SK-N-SH treated with all-trans-retinoic acid at 6 μM for 48 hours (cell line): Measurements from ENCODE around the gene AP2B1.

Experiments used
- ATAC-seq: fragments of 200-7000 bp; cut with Tn5 transposase; 3 replicates; pipeline ENCODE4 v1.9.1; 2020; ENCODE audit warnings: mild to moderate bottlenecking, moderate library complexity
- ARNTL ChIP-seq: fragments of 450-650 bp; formaldehyde crosslinking; IDR thresholded peaks from 2 replicates; pipeline ENCODE4 v1.5.0; 2020; ENCODE audit warnings: low read depth, mild to moderate bottlenecking, moderate library complexity, borderline replicate concordance
- BACH2 ChIP-seq: fragments of 250-450 bp; sonication (Bioruptor Pico); IDR thresholded peaks from 2 replicates; pipeline ENCODE4 v1.9.0; 2021; ENCODE audit warnings: mild to moderate bottlenecking, borderline replicate concordance
- CSDC2 ChIP-seq: fragments of 250-450 bp; sonication (Bioruptor Pico); IDR thresholded peaks from 2 replicates; pipeline ENCODE4 v1.5.0; 2020; ENCODE audit warnings: mild to moderate bottlenecking, moderate library complexity
- ESRRG ChIP-seq: fragments of 250-450 bp; sonication (Bioruptor Pico); IDR thresholded peaks from 2 replicates; pipeline ENCODE4 v1.6.1; 2021; ENCODE audit warnings: mild to moderate bottlenecking
- GLIS3 ChIP-seq: fragments of 250-450 bp; sonication (Bioruptor Pico); IDR thresholded peaks from 2 replicates; pipeline ENCODE4 v1.5.0; 2020; ENCODE audit warnings: mild to moderate bottlenecking, moderate library complexity
- ISL1 ChIP-seq: fragments of 250-450 bp; sonication (Bioruptor Pico); IDR thresholded peaks from 2 replicates; pipeline ENCODE4 v2.1.2; 2022; ENCODE audit warnings: mild to moderate bottlenecking, moderate library complexity
- PPARA ChIP-seq: fragments of 250-450 bp; sonication (Bioruptor Pico); IDR thresholded peaks from 2 replicates; pipeline ENCODE4 v1.5.0; 2020; ENCODE audit warnings: mild to moderate bottlenecking, borderline replicate concordance
- SNAI2 ChIP-seq: fragments of 250-450 bp; sonication (Bioruptor Pico); IDR thresholded peaks from 2 replicates; pipeline ENCODE4 v1.5.0; 2020; ENCODE audit warnings: mild to moderate bottlenecking, moderate library complexity
- TCF4 ChIP-seq: fragments of 250-450 bp; sonication (Bioruptor Pico); IDR thresholded peaks from 2 replicates; pipeline ENCODE4 v1.8.0; 2021; ENCODE audit warnings: mild to moderate bottlenecking, moderate library complexity, borderline replicate concordance
- TSHZ2 ChIP-seq: fragments of 250-450 bp; sonication (Bioruptor Pico); IDR thresholded peaks from 2 replicates; pipeline ENCODE4 v1.5.0; 2020; ENCODE audit warnings: mild to moderate bottlenecking, moderate library complexity
- ZC3H10 ChIP-seq: fragments of 250-450 bp; sonication (Bioruptor Pico); IDR thresholded peaks from 2 replicates; pipeline ENCODE4 v1.5.1; 2021; ENCODE audit warnings: mild to moderate bottlenecking, moderate library complexity
- ZFP30 ChIP-seq: fragments of 450-650 bp; formaldehyde crosslinking; IDR thresholded peaks from 2 replicates; pipeline ENCODE4 v1.5.0; 2022; ENCODE audit warnings: mild to moderate bottlenecking, moderate library complexity
- ZNF565 ChIP-seq: fragments of 450-650 bp; formaldehyde crosslinking; conservative IDR thresholded peaks from 2 replicates; pipeline ENCODE4 v1.5.0; 2020; ENCODE audit warnings: low read depth, mild to moderate bottlenecking, moderate library complexity
- ZNF70 ChIP-seq: fragments of 450-650 bp; formaldehyde crosslinking; IDR thresholded peaks from 2 replicates; pipeline ENCODE4 v1.5.0; 2020; ENCODE audit warnings: mild to moderate bottlenecking, moderate library complexity
- ZNF8 ChIP-seq: fragments of 450-650 bp; formaldehyde crosslinking; IDR thresholded peaks from 2 replicates; pipeline ENCODE4 v1.5.0; 2020; ENCODE audit warnings: mild to moderate bottlenecking, moderate library complexity
- TF ChIP-seq, protein P1 (sequence below): fragments of 250-450 bp; sonication (Bioruptor Pico); IDR thresholded peaks from 2 replicates; pipeline ENCODE4 v1.8.0; 2020; ENCODE audit warnings: mild to moderate bottlenecking, moderate library complexity, borderline replicate concordance
- TF ChIP-seq, protein P2 (sequence below): fragments of 250-450 bp; sonication (Bioruptor Pico); IDR thresholded peaks from 2 replicates; pipeline ENCODE4 v1.8.0; 2021; ENCODE audit warnings: low read depth, mild to moderate bottlenecking, moderate library complexity, borderline replicate concordance
- TF ChIP-seq, protein P3 (sequence below): fragments of 250-450 bp; sonication (Bioruptor Pico); IDR thresholded peaks from 2 replicates; pipeline ENCODE4 v1.5.1; 2020; ENCODE audit warnings: low read depth, mild to moderate bottlenecking, moderate library complexity

AP2B1 gene

DNA sequence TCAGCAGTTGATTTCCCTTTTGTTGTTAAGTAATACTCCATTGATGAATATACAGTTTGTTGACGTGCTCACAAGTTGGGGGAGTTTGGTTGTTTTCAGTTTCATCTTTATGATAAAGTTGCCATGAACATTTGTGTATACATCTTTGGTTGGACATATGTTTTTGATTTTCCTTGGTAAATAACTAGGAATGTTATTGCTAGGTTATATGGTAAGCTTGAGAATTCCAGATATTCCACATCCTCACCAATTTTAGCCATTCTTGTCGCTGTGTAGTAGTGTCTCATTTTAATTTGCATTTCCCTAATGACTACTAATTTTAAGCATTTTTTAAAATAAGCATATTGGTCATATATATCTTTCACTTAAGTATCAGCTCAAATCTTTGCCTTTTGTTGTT lies 89.3 kb downstream of the AP2B1 start:
- no peak for ATAC-seq
- TF ChIP-seq SNAI2 (CRISPR knock-in tag) (no peak), ISL1 (CRISPR knock-in tag) (no peak), PPARA (no peak), ZC3H10 (CRISPR knock-in tag) (no peak), CSDC2 (CRISPR knock-in tag) (no peak)
- TF ChIP-seq, protein P1, sequence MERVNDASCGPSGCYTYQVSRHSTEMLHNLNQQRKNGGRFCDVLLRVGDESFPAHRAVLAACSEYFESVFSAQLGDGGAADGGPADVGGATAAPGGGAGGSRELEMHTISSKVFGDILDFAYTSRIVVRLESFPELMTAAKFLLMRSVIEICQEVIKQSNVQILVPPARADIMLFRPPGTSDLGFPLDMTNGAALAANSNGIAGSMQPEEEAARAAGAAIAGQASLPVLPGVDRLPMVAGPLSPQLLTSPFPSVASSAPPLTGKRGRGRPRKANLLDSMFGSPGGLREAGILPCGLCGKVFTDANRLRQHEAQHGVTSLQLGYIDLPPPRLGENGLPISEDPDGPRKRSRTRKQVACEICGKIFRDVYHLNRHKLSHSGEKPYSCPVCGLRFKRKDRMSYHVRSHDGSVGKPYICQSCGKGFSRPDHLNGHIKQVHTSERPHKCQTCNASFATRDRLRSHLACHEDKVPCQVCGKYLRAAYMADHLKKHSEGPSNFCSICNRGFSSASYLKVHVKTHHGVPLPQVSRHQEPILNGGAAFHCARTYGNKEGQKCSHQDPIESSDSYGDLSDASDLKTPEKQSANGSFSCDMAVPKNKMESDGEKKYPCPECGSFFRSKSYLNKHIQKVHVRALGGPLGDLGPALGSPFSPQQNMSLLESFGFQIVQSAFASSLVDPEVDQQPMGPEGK (CRISPR knock-in tag), result no peak
- TF ChIP-seq, protein P2, sequence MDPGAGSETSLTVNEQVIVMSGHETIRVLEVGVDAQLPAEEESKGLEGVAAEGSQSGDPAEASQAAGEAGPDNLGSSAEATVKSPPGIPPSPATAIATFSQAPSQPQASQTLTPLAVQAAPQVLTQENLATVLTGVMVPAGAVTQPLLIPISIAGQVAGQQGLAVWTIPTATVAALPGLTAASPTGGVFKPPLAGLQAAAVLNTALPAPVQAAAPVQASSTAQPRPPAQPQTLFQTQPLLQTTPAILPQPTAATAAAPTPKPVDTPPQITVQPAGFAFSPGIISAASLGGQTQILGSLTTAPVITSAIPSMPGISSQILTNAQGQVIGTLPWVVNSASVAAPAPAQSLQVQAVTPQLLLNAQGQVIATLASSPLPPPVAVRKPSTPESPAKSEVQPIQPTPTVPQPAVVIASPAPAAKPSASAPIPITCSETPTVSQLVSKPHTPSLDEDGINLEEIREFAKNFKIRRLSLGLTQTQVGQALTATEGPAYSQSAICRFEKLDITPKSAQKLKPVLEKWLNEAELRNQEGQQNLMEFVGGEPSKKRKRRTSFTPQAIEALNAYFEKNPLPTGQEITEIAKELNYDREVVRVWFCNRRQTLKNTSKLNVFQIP (CRISPR knock-in tag), result no peak

- ATAC-seq, result no peak
- TF ChIP-seq ARNTL (CRISPR knock-in tag), result no peak
- TF ChIP-seq, all 23 proteins: peak for 0
These were observed 92.0 kb downstream of the AP2B1 start for GRCh38 chr17:35679007-35679682.

- no peak for ATAC-seq
- TF ChIP-seq, protein P2 (CRISPR knock-in tag), result no peak
- TF ChIP-seq ESRRG (CRISPR knock-in tag) (no peak), GLIS3 (no peak), ZFP30 (CRISPR knock-in tag) (no peak), TCF4 (CRISPR knock-in tag) (no peak), ARNTL (CRISPR knock-in tag) (no peak), ZC3H10 (CRISPR knock-in tag) (no peak)
- TF ChIP-seq, protein P3, sequence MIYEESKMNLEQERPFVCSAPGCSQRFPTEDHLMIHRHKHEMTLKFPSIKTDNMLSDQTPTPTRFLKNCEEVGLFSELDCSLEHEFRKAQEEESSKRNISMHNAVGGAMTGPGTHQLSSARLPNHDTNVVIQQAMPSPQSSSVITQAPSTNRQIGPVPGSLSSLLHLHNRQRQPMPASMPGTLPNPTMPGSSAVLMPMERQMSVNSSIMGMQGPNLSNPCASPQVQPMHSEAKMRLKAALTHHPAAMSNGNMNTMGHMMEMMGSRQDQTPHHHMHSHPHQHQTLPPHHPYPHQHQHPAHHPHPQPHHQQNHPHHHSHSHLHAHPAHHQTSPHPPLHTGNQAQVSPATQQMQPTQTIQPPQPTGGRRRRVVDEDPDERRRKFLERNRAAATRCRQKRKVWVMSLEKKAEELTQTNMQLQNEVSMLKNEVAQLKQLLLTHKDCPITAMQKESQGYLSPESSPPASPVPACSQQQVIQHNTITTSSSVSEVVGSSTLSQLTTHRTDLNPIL (CRISPR knock-in tag), result no peak
These were observed 96.5 kb downstream of the AP2B1 start for GRCh38 chr17:35683591-35683990.

DNA sequence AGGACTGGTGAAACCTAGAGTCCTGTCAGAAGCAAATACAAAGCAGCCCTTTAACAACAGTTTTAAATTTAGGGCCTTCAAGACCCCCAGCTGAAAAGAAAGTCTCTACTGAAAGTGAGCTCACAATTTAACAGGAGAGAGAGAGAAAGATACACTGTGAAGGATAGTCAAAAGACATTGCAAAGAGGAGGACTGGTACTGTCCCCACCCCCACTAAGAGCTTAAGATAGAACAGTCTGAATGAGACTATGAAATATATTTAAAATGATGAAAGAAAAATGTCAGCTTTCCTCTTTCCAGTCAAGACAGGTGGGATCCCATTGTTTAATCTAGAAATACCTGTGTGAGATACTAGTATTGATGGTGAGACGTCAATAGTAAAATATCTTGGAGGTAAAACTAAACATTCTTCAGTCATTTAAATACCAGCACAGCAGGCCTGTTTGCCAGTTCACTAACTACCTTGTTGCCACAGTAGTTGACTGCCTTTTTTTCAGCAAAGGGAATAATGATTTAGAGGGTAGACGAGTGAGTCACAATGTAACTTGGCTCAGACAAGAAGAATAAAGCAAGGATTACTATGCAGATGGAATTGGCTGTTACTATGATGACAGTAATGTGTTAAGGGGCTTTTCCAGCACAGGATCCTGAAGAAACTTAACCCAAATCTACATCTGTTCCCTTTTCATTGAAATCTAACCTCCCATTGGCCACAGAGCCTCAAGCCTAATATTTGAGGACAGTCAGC lies 97.1 kb downstream of the AP2B1 start:
- ATAC-seq, result peak; percentile 44; the same call in 1 of the 3 replicates
- TF ChIP-seq ARNTL (CRISPR knock-in tag) (no peak), ISL1 (CRISPR knock-in tag) (no peak), ZNF8 (no peak), GLIS3 (no peak), BACH2 (no peak), ZC3H10 (CRISPR knock-in tag) (no peak), PPARA (no peak), TSHZ2 (CRISPR knock-in tag) (no peak), TCF4 (CRISPR knock-in tag) (no peak), ZNF565 (no peak), ZNF70 (CRISPR knock-in tag) (no peak)
- TF ChIP-seq, protein P3 (CRISPR knock-in tag), result no peak
- TF ChIP-seq, protein P1 (CRISPR knock-in tag), result no peak
- TF ChIP-seq, protein P2 (CRISPR knock-in tag), result no peak
